Subcutaneous abdominal adipose tissue (tissue), 5 donors: Measurements from ENCODE around the gene GTPBP2.

ENCODE experiments used
- H3K27ac ChIP-seq: one replicate; pipeline ENCODE4 v1.7.0; 2013; ENCODE audit warnings: low read depth, mild to moderate bottlenecking, inconsistent platforms, low read length, moderate library complexity
- H3K27me3 ChIP-seq, 5 donors: one replicate each; pipeline ENCODE4 v1.7.0; 2013; ENCODE audit warnings: low read length in 5 of 5, inconsistent platforms in 1 of 5; ENCODE audit not compliant: control insufficient read depth in 5 of 5, insufficient read depth in 4 of 5
- H3K36me3 ChIP-seq, 5 donors: one replicate each; pipeline ENCODE4 v1.7.0; 2013; ENCODE audit warnings: low read length in 5 of 5; ENCODE audit not compliant: control insufficient read depth in 5 of 5, insufficient read depth in 5 of 5
- H3K4me1 ChIP-seq, 5 donors: one replicate each; pipeline ENCODE4 v1.7.0; 2013; ENCODE audit warnings: low read length in 5 of 5, mild to moderate bottlenecking in 3 of 5, moderate library complexity in 1 of 5; ENCODE audit not compliant: control insufficient read depth in 5 of 5, insufficient read depth in 5 of 5
- H3K4me3 ChIP-seq, 5 donors: one replicate each; pipeline ENCODE4 v1.7.0; 2013; ENCODE audit warnings: low read length in 5 of 5, low read depth in 1 of 5
- H3K9ac ChIP-seq, 5 donors: one replicate each; pipeline ENCODE4 v1.7.0; 2013; ENCODE audit warnings: low read length in 5 of 5, mild to moderate bottlenecking in 4 of 5, moderate library complexity in 3 of 5
- H3K9me3 ChIP-seq, 5 donors: one replicate each; pipeline ENCODE4 v1.7.0; 2013; ENCODE audit warnings: low read length in 5 of 5; ENCODE audit not compliant: control insufficient read depth in 5 of 5
- donor health status: healthy.
- donor health status: healthy.
- donor health status: healthy.
- donor health status: healthy.
- donor health status: healthy.

Gene GTPBP2

DNA sequence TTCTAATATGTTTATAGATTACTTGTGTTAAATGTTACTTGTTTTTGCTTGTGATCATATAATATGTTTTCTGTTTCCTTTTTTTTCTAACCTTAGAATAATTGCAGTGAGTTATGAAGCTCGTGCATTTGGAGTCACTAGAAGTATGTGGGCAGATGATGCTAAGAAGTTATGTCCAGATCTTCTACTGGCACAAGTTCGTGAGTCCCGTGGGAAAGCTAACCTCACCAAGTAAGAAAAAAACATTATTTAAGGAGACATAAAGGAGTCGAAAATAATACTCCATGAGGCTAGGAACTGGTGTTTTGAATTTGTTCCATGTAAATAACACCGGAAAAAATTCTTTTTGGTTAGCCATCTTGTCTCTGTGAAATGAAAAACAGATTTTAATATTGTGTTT is 46.2 kb downstream of the GTPBP2 start:
- H3K4me3 ChIP-seq, result no peak overlapping the region
- H3K9me3 ChIP-seq, result no peaks in the 10 kb centered on the region
- no peak overlapping the region for H3K27ac ChIP-seq
- no peak overlapping the region for H3K9ac ChIP-seq
- H3K36me3 ChIP-seq, result peaks cover 27 to 48% (median 41%) of the 10 kb centered on the region in 5 donors
- H3K4me1 ChIP-seq, result no peaks in the 10 kb centered on the region
- H3K27me3 ChIP-seq, result no peaks in the 10 kb centered on the region

DNA sequence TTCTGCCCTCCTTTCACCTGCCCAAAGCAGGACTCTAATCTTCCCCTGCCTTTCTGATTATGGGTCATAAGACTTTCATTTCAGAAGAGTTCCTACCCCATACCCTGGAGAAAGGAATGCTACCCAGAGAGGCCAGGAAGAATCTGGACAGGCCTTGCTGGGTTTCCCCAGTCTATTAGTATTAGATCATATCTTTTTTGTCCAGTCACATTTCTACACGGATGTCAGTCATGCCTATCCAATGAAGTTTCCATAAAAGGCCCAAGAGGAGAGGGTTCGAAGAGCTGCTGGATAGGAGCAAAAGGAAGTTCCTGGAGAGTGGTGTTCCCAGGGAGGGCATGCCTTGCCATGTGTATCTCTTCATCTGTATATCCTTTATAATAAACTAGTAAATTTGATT is 49.9 kb downstream of the GTPBP2 start:
- no peaks in the 10 kb centered on the region for H3K9me3 ChIP-seq
- H3K27me3 ChIP-seq, result no peaks in the 10 kb centered on the region
- H3K36me3 ChIP-seq, result peaks cover 9 to 21% (median 16%) of the 10 kb centered on the region in 5 donors
- H3K27ac ChIP-seq, result no peak overlapping the region
- no peak overlapping the region for H3K4me3 ChIP-seq
- H3K9ac ChIP-seq, result peak overlapping the region in 1 of 5 donors; percentile 46
- peaks cover 0 to 30% (median 23%) of the 10 kb centered on the region in 5 donors for H3K4me1 ChIP-seq

DNA sequence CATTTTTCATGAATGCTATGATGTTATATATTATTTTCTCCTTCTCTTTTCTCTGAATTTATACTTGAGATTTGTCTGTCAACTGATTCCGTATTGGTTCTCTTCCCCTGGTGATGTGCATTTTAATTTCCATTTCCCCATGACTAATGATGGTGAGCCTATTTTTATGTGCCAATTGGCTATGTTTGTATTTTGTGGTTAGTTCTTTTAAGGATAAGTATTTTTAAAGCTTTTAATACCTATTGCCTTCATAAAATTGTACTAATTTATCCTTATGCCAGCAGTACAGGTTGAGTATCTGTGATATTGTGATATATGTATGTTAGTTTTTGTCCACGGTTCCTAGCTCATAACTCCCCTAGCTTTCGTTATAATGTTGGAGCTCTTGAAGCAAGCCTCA is 50.3 kb downstream of the GTPBP2 start:
- H3K27ac ChIP-seq, result no peak overlapping the region
- H3K9ac ChIP-seq, result no peak overlapping the region
- peaks cover 7 to 16% (median 12%) of the 10 kb centered on the region in 5 donors for H3K36me3 ChIP-seq
- peaks cover 0 to 30% (median 23%) of the 10 kb centered on the region in 5 donors for H3K4me1 ChIP-seq
- H3K4me3 ChIP-seq, result no peak overlapping the region
- H3K27me3 ChIP-seq, result no peaks in the 10 kb centered on the region
- no peaks in the 10 kb centered on the region for H3K9me3 ChIP-seq

DNA sequence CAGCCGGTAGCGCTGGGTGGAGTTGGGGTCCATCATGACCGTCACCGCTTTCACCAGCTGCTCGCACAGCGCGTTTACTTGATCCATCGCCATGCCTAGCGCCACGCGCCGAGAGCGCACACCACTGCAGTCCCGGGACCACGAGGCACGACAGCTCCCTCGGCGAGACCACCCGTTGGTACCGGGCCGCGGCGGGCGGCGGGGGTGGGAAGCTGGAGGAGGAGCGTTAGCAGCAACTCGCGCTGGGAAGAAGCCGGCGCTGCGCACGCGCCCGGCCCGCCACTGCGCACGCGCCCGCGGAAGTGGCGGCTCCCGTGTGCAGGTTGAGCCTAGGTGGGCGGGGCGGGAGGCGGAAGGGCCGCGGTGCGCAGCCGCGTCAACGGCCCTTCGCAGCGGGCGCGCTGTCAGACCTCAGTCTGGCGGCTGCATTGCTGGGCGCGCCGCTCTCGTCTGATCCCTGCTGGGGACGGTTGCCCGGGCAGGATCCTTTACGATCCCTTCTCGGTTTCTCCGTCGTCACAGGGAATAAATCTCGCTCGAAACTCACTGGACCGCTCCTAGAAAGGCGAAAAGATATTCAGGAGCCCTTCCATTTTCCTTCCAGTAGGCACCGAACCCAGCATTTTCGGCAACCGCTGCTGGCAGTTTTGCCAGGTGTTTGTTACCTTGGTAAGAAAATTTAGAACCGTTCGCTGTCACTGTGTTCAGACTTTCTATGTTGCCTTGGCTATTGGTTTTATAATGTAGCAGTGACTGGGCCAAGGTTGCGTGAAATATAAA is 53.1 kb downstream of the GTPBP2 start, which contains the start of the genes POLH and XPO5:
Gene POLH (plus strand): TSS at position 414 of the 780 bp plus-strand sequence. CDS start 6,135 bp downstream, outside the sequence.
Gene XPO5 (minus strand): TSS at position 267 of the 780 bp plus-strand sequence. CDS start 174 bp downstream, at position 93.
- H3K9ac ChIP-seq, result peak within 1 kb of the TSS; percentile 87 to 95 (median 94)
- peak within 1 kb of the TSS; percentile 80 for H3K27ac ChIP-seq
- no peaks in the 10 kb centered on the region for H3K9me3 ChIP-seq
- H3K27me3 ChIP-seq, result no peaks in the 10 kb centered on the region
- H3K4me1 ChIP-seq, result peaks cover 0 to 30% (median 23%) of the 10 kb centered on the region in 5 donors
- H3K4me3 ChIP-seq, result peak within 1 kb of the TSS; percentile 96 to 100 (median 99)
- peaks cover 15 to 18% (median 16%) of the 10 kb centered on the region in 5 donors for H3K36me3 ChIP-seq

DNA sequence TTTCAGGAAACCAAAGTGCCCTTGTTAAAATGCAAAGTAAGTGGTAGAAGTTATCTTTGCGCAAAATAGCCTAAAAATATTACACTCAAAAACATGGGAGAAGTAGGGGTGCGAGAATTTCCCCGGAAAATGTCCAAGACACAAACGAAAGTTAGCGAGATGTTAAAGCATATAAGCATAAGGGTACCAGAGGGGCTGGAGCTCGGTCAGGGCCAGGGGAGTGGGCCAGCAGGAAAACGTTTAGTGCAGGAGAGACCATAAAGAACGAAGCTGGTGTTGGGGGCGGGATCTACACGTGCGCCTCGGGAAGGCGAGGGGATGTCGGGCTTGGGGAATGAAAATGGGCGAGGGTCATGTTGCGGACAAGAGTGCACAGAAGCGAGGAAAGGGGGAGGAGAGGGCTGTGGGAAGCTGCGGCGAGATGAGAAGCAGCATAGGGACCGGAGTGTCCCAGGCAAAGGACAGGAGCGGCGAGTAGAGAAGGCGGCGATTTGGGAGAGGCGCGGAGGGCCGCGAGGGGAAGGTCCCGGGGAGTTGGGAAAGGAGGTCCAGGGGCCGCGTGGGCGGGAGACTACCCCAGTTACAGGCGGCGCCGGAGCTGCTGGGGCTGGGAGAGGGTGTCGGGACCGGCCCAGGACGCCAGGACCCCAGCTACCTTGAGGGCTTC is 53.8 kb downstream of the GTPBP2 start:
- H3K27ac ChIP-seq, result peak overlapping the region; percentile 60
- no peaks in the 10 kb centered on the region for H3K27me3 ChIP-seq
- H3K9ac ChIP-seq, result peak overlapping the region; percentile 66 to 95 (median 87)
- no peaks in the 10 kb centered on the region for H3K9me3 ChIP-seq
- H3K36me3 ChIP-seq, result peaks cover 22 to 25% (median 24%) of the 10 kb centered on the region in 5 donors
- H3K4me1 ChIP-seq, result peaks cover 0 to 30% (median 23%) of the 10 kb centered on the region in 5 donors
- H3K4me3 ChIP-seq, result peak overlapping the region; percentile 96 to 100 (median 99)

DNA sequence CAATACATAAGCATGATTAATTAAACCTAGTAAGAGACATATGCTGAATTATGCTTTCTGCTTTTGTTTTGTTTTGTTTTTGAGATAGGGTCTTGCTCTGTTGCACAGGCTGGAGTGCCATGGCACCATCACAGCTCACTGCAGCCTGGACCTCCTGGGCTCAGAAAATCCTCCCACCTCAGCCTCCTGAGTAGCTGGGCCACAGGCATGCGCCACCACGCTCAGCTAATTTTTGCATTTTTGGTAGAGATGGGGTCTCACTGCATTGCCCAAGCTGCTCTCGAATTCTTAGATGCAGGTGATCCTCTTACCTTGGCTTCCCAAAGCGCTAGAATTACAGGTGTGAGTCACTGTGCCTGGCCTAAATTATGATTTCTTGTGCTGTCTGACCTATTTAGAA is 57.0 kb downstream of the GTPBP2 start:
- H3K36me3 ChIP-seq, result peaks cover 27 to 53% (median 39%) of the 10 kb centered on the region in 5 donors

DNA sequence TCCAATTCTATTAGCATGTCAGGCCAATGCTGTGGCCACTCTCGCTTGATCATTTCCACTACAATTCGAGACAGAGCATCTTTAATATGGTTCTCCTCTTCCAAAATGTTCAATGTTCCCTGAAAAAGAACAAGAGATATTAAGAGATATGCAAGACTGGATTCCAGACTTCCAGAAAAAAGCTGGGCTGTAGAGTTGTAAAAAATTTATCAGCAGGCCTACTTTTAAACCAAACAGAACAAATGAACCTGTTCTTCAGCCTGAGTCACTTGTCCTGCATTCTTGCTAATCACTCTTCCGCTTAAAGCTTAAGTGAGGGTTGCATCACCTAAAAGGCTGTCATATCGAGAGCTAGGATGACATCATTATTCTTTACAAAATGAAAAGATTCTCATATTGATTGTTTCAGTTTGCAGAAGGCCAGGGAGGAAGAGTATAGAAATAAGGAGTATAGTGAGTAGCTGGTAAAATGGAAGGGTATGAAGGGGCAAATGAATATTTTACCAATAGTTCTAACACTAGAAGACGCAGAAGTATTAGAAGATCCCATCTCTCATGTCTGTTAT is 58.1 kb downstream of the GTPBP2 start:
- no peak overlapping the region for H3K4me3 ChIP-seq
- H3K4me1 ChIP-seq, result peaks cover 0 to 13% (median 9%) of the 10 kb centered on the region in 5 donors
- no peaks in the 10 kb centered on the region for H3K9me3 ChIP-seq
- no peaks in the 10 kb centered on the region for H3K27me3 ChIP-seq
- peaks cover 28 to 60% (median 43%) of the 10 kb centered on the region in 5 donors for H3K36me3 ChIP-seq
- no peak overlapping the region for H3K9ac ChIP-seq
- H3K27ac ChIP-seq, result no peak overlapping the region

More for the DNA sequence above, 57.0 kb downstream of the GTPBP2 start:
- no peaks in the 10 kb centered on the region for H3K9me3 ChIP-seq
- H3K4me3 ChIP-seq, result no peak overlapping the region
- H3K4me1 ChIP-seq, result peaks cover 0 to 22% (median 19%) of the 10 kb centered on the region in 5 donors
- no peak overlapping the region for H3K27ac ChIP-seq
- H3K27me3 ChIP-seq, result no peaks in the 10 kb centered on the region
- H3K9ac ChIP-seq, result no peak overlapping the region
